Measurements from ENCODE around the gene GCNA. TPM values are rescaled to one million over a fixed set of nuclear protein-coding genes. Genes with fewer than 3 reads are reported as not detected.

Gene GCNA
- polyA plus RNA-seq, 2 of the 4 experiments (the other 2 are of a cell fraction): 1.4 to 1.7 TPM

GRCh38 chrX:71653344-71653743, 75.1 kb downstream of the GCNA start:
- DNase-seq (ENCODE audit: low read depth in 1 of 2, low spot score in 1 of 2) (no peak), FAIRE-seq (no peak), ATAC-seq (no peak)
- WGBS (ENCODE audit: missing lambda C conversion rate): 73% methylated on average over 2 of the region's 2 CpGs
- H3K4me2 ChIP-seq: no peak overlapping the region
- no peak overlapping the region for H3K4me3 ChIP-seq
- H3K27ac ChIP-seq: no peak overlapping the region
- H3K9me3 ChIP-seq: no peaks in the 10 kb centered on the region
- ChIA-PET CTCF (no interaction called here), POLR2A (no interaction called here)
- TF ChIP-seq GATA3 (IDR thresholded peaks at IDR 0.05; ENCODE audit: borderline replicate concordance) (no peak), RFX5 (IDR thresholded peaks at IDR 0.05) (no peak), CHD4 (IDR thresholded peaks at IDR 0.05; ENCODE audit: borderline replicate concordance) (no peak), NFE2L2 (conservative IDR thresholded peaks at IDR 0.05; ENCODE audit: low read length) (no peak), CEBPB (IDR thresholded peaks at IDR 0.05) (no peak), JUNB (IDR thresholded peaks at IDR 0.05) (no peak), KDM5A (IDR thresholded peaks at IDR 0.05) (no peak), CBX2 (IDR thresholded peaks at IDR 0.05; ENCODE audit: borderline replicate concordance, low read depth) (no peak), RARB (CRISPR knock-in tag; IDR thresholded peaks at IDR 0.05) (no peak), E2F6 (IDR thresholded peaks at IDR 0.05; ENCODE audit: borderline replicate concordance, low read depth) (no peak), RCOR1 (IDR thresholded peaks at IDR 0.05; ENCODE audit: low read depth, low read length) (no peak), JUN (IDR thresholded peaks at IDR 0.05) (no peak), CHD2 (IDR thresholded peaks at IDR 0.05; ENCODE audit: low read length, partially characterized antibody) (no peak), REST (IDR thresholded peaks at IDR 0.05) (no peak), EHF (CRISPR knock-in tag; IDR thresholded peaks at IDR 0.05) (no peak), TP53 (CRISPR knock-in tag; IDR thresholded peaks at IDR 0.05) (no peak), SMC3 (IDR thresholded peaks at IDR 0.05) (no peak), PBX3 (IDR thresholded peaks at IDR 0.05) (no peak), HOXB5 (CRISPR knock-in tag; IDR thresholded peaks at IDR 0.05) (no peak), ESRRA (IDR thresholded peaks at IDR 0.05; ENCODE audit: borderline replicate concordance, low read length) (no peak)
- no peaks in the 10 kb centered on the region for H3K4me1 ChIP-seq

- H3K4me2 ChIP-seq: no peak overlapping the region
- WGBS (ENCODE audit: missing lambda C conversion rate): 75% methylated on average over 4 of the region's 4 CpGs
- TF ChIP-seq SMC3 (IDR thresholded peaks at IDR 0.05) (no peak), HMGXB4 (CRISPR knock-in tag; IDR thresholded peaks at IDR 0.05; ENCODE audit: borderline replicate concordance) (no peak), ATOH8 (CRISPR knock-in tag; IDR thresholded peaks at IDR 0.05; ENCODE audit: low read depth) (no peak), HOXB13 (CRISPR knock-in tag; IDR thresholded peaks at IDR 0.05; ENCODE audit: low read depth) (no peak), FOXS1 (CRISPR knock-in tag; IDR thresholded peaks at IDR 0.05) (no peak), SREBF2 (IDR thresholded peaks at IDR 0.05) (no peak), KDM5A (IDR thresholded peaks at IDR 0.05) (no peak), CHD2 (IDR thresholded peaks at IDR 0.05; ENCODE audit: low read length, partially characterized antibody) (no peak), RARB (CRISPR knock-in tag; IDR thresholded peaks at IDR 0.05) (no peak), KDM1A (IDR thresholded peaks at IDR 0.05; ENCODE audit: low read depth) (no peak), E2F6 (IDR thresholded peaks at IDR 0.05; ENCODE audit: borderline replicate concordance, low read depth) (no peak), MYC (IDR thresholded peaks at IDR 0.05; ENCODE audit: borderline replicate concordance, low read length) (no peak), HEYL (CRISPR knock-in tag; IDR thresholded peaks at IDR 0.05) (no peak), MAX (IDR thresholded peaks at IDR 0.05) (no peak), ZC3H11A (IDR thresholded peaks at IDR 0.05) (no peak), RNF2 (IDR thresholded peaks at IDR 0.05; ENCODE audit: borderline replicate concordance, low read depth) (no peak), NR3C1 (IDR thresholded peaks at IDR 0.05) (no peak)
Measured at GRCh38 chrX:71657267-71657666, 79.0 kb downstream of the GCNA start.

More at GRCh38 chrX:71657267-71657666, 79.0 kb downstream of the GCNA start:
- ChIA-PET POLR2A (no interaction called here), CTCF (no interaction called here)
- ATAC-seq (no peak), DNase-seq (ENCODE audit: low read depth in 1 of 2, low spot score in 1 of 2) (peak in 1 of 2 experiments; percentile 13), FAIRE-seq (no peak)
- Histone ChIP-seq H3K4me1 (no peaks in the 10 kb centered on the region), H3K27ac (no peak overlapping the region), H3K4me3 (no peak overlapping the region), H3K9me3 (no peaks in the 10 kb centered on the region)
